Measurements from ENCODE around the gene VSIG10.

DNA sequence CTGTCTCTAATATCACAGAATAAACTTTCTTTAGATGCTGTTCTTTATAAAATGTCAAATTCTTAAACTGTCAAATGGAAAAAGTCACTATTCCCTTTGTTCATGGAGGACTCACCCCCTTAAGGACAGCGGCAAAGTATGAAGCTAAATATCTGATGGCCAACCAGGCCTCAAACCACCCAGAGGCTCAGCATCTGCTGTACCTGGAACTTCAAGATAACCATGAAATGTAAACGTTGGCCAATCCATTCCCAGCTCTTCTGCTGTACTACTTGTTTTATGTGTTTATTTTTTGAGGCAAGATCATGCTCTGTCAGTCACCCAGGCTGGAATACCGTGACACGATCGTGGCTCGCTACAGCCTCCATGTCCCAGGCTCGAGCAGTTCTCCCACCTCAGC, 71.6 kb downstream of the VSIG10 start:
- TF ChIP-seq, protein P1, sequence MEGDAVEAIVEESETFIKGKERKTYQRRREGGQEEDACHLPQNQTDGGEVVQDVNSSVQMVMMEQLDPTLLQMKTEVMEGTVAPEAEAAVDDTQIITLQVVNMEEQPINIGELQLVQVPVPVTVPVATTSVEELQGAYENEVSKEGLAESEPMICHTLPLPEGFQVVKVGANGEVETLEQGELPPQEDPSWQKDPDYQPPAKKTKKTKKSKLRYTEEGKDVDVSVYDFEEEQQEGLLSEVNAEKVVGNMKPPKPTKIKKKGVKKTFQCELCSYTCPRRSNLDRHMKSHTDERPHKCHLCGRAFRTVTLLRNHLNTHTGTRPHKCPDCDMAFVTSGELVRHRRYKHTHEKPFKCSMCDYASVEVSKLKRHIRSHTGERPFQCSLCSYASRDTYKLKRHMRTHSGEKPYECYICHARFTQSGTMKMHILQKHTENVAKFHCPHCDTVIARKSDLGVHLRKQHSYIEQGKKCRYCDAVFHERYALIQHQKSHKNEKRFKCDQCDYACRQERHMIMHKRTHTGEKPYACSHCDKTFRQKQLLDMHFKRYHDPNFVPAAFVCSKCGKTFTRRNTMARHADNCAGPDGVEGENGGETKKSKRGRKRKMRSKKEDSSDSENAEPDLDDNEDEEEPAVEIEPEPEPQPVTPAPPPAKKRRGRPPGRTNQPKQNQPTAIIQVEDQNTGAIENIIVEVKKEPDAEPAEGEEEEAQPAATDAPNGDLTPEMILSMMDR (IDR thresholded peaks at IDR 0.05), result no peak
- TF ChIP-seq POLR2AphosphoS5 (IDR thresholded peaks at IDR 0.05), result no peak
- TF ChIP-seq POLR2A (IDR thresholded peaks at IDR 0.05), result no peak
- TF ChIP-seq EP300 (IDR thresholded peaks at IDR 0.05), result no peak
